ENCODE data around the gene CNN3.

- TF ChIP-seq POLR2A (IDR thresholded peaks at IDR 0.05), result no peak
- TF ChIP-seq, protein P1, sequence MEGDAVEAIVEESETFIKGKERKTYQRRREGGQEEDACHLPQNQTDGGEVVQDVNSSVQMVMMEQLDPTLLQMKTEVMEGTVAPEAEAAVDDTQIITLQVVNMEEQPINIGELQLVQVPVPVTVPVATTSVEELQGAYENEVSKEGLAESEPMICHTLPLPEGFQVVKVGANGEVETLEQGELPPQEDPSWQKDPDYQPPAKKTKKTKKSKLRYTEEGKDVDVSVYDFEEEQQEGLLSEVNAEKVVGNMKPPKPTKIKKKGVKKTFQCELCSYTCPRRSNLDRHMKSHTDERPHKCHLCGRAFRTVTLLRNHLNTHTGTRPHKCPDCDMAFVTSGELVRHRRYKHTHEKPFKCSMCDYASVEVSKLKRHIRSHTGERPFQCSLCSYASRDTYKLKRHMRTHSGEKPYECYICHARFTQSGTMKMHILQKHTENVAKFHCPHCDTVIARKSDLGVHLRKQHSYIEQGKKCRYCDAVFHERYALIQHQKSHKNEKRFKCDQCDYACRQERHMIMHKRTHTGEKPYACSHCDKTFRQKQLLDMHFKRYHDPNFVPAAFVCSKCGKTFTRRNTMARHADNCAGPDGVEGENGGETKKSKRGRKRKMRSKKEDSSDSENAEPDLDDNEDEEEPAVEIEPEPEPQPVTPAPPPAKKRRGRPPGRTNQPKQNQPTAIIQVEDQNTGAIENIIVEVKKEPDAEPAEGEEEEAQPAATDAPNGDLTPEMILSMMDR (IDR thresholded peaks at IDR 0.05), result no peak
Measured at GRCh38 chr1:94887603-94888171, 39.2 kb downstream of the CNN3 start.
